ENCODE measurements around the gene TGFB1.

DNA sequence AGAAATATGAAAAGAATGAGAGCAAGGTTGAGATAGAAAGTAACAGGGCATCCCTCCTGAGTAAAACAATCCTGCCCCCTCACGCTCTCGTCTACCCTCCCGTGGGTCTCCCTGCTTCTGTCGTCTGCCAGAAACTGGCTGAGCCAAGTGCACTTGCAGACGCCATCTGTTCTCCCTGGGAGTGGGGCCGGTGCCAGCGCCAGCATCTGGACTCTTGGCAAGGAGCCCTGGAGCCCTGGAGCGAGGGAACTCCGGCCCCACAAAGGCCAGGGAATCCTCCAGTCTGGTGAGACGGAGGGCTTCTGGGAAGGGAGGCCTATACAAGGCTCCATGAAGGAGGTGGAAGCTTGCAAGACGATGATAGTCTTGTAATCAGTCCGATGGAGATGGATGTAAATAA is 20.3 kb upstream of the TGFB1 start:
- TF ChIP-seq, protein P1, sequence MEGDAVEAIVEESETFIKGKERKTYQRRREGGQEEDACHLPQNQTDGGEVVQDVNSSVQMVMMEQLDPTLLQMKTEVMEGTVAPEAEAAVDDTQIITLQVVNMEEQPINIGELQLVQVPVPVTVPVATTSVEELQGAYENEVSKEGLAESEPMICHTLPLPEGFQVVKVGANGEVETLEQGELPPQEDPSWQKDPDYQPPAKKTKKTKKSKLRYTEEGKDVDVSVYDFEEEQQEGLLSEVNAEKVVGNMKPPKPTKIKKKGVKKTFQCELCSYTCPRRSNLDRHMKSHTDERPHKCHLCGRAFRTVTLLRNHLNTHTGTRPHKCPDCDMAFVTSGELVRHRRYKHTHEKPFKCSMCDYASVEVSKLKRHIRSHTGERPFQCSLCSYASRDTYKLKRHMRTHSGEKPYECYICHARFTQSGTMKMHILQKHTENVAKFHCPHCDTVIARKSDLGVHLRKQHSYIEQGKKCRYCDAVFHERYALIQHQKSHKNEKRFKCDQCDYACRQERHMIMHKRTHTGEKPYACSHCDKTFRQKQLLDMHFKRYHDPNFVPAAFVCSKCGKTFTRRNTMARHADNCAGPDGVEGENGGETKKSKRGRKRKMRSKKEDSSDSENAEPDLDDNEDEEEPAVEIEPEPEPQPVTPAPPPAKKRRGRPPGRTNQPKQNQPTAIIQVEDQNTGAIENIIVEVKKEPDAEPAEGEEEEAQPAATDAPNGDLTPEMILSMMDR (IDR thresholded peaks at IDR 0.05; ENCODE audit: low read depth, low read length, poor library complexity, severe bottlenecking): no peak
- TF ChIP-seq EZH2phosphoT487 (IDR thresholded peaks at IDR 0.05; ENCODE audit: borderline replicate concordance, low read length): no peak

Measured in DOHH2 (cell line).